K562 (cell line): Measurements from ENCODE around the gene ZNF346. TPM values are rescaled to one million over a fixed set of nuclear protein-coding genes. Genes with fewer than 3 reads are reported as not detected.

Source experiments
- CBX1 ChIP-seq: sonication (generic); IDR thresholded peaks from 2 replicates; pipeline ENCODE4 v1.6.1; 2016; ENCODE audit warnings: antibody characterized with exemption, low read depth, mild to moderate bottlenecking
- EP300 ChIP-seq: IDR thresholded peaks from 2 replicates; pipeline ENCODE4 v1.6.1; 2012; ENCODE audit warnings: low read length, improper control_type of control experiment
- ETV1 ChIP-seq: fragments of 450-650 bp; conservative IDR thresholded peaks from 2 replicates; pipeline ENCODE4 v1.6.1; 2016; ENCODE audit warnings: missing genetic modification characterization, control low read depth, low read depth, missing compliant biosample characterization
- EWSR1 ChIP-seq: fragments of 450-650 bp; IDR thresholded peaks from 2 replicates; pipeline ENCODE4 v1.6.1; 2018; ENCODE audit warnings: borderline replicate concordance, mild to moderate bottlenecking, low read depth, moderate library complexity; ENCODE audit not compliant: partially characterized antibody
- JUNB ChIP-seq: fragments of 450-650 bp; formaldehyde crosslinking; conservative IDR thresholded peaks from 2 replicates; pipeline ENCODE4 v1.4.0; 2020; ENCODE audit warnings: mild to moderate bottlenecking
- KDM1A ChIP-seq, 2 experiments: fragments of 450-650 bp; IDR thresholded peaks; 2 replicates each; pipeline ENCODE4 v1.6.1; 2016; ENCODE audit warnings: mild to moderate bottlenecking in 2 of 2
- MIER1 ChIP-seq: fragments of 450-650 bp; IDR thresholded peaks from 2 replicates; pipeline ENCODE4 v1.6.1; 2016; ENCODE audit warnings: antibody characterized with exemption, mild to moderate bottlenecking, low read depth
- PHF20 ChIP-seq: fragments of 450-650 bp; IDR thresholded peaks from 2 replicates; pipeline ENCODE4 v1.6.1; 2018; ENCODE audit not compliant: partially characterized antibody
- PTRF ChIP-seq: fragments of 450-650 bp; IDR thresholded peaks from 2 replicates; pipeline ENCODE4 v1.6.1; 2016; ENCODE audit warnings: mild to moderate bottlenecking, missing genetic modification characterization, missing compliant biosample characterization
- SAFB2 ChIP-seq: fragments of 200-400 bp; formaldehyde crosslinking; IDR thresholded peaks from 2 replicates; pipeline ENCODE4 v1.6.1; 2018; ENCODE audit warnings: borderline replicate concordance, low read length, low read depth, moderate library complexity; ENCODE audit not compliant: severe bottlenecking
- SIX5 ChIP-seq, 2 experiments: IDR thresholded peaks; 2 replicates each; pipeline ENCODE4 v1.6.1; 2011; ENCODE audit warnings: low read length in 2 of 2, borderline replicate concordance in 1 of 2, low read depth in 1 of 2, mild to moderate bottlenecking in 1 of 2, moderate library complexity in 1 of 2; ENCODE audit not compliant: insufficient read depth in 1 of 2
- TCF3 ChIP-seq: sonication (generic); formaldehyde crosslinking; IDR thresholded peaks from 2 replicates; pipeline ENCODE4 v1.4.0; 2020; ENCODE audit warnings: mild to moderate bottlenecking, missing genetic modification reagents
- THRAP3 ChIP-seq: fragments of 450-650 bp; IDR thresholded peaks from 2 replicates; pipeline ENCODE4 v1.6.1; 2016; ENCODE audit warnings: mild to moderate bottlenecking, inconsistent platforms, borderline replicate concordance
- XRCC3 ChIP-seq: fragments of 450-650 bp; IDR thresholded peaks from 2 replicates; pipeline ENCODE4 v1.6.1; 2017; ENCODE audit warnings: mild to moderate bottlenecking, moderate library complexity
- YBX1 ChIP-seq: fragments of 450-650 bp; IDR thresholded peaks from 2 replicates; pipeline ENCODE4 v1.7.1; 2016; ENCODE audit warnings: mild to moderate bottlenecking
- ZC3H11A ChIP-seq: IDR thresholded peaks from 2 replicates; pipeline ENCODE4 v1.6.1; 2012; ENCODE audit warnings: low read depth, low read length, improper control_type of control experiment
- ZFP30 ChIP-seq: fragments of 250-450 bp; sonication (Bioruptor Pico); IDR thresholded peaks from 2 replicates; pipeline ENCODE4 v1.8.0; 2022; ENCODE audit warnings: moderate library complexity, mild to moderate bottlenecking, inconsistent platforms, borderline replicate concordance
- ZNF133 ChIP-seq: fragments of 250-450 bp; sonication (Bioruptor Pico); IDR thresholded peaks from 2 replicates; pipeline ENCODE4 v1.4.0; 2020; ENCODE audit warnings: mild to moderate bottlenecking
- ZNF174 ChIP-seq: fragments of 250-450 bp; sonication (Bioruptor Pico); IDR thresholded peaks from 2 replicates; pipeline ENCODE4 v1.4.0; 2020; ENCODE audit warnings: mild to moderate bottlenecking
- ZNF408 ChIP-seq: fragments of 250-450 bp; sonication (Bioruptor Pico); IDR thresholded peaks from 2 replicates; pipeline ENCODE4 v1.4.0; 2020; ENCODE audit warnings: low read depth, mild to moderate bottlenecking, moderate library complexity
- ZNF778 ChIP-seq: fragments of 450-650 bp; formaldehyde crosslinking; IDR thresholded peaks from 2 replicates; pipeline ENCODE4 v1.4.0; 2020; ENCODE audit warnings: mild to moderate bottlenecking, moderate library complexity
- polyA plus RNA-seq, 8 experiments: library from polyadenylated mRNA; depleted of rRNA in 4 of 8; stranded (reverse) in 5 of 8; unstranded in 3 of 8; fragments of >200 nt; fragmentation: Nextera tagmentation in 2 of 8; fragmentation: Illumina TruSeq in 1 of 8; extraction: Ambion mirVana in 2 of 8; extraction: Trizol in 1 of 8; gene quantifications; 2 replicates each; pipeline versions ENCODE4 v1.2.1 to v1.2.3, GENCODE V29; 2011 to 2014; ENCODE audit warnings: inconsistent platforms in 1 of 8, missing spikeins in 1 of 8
- total RNA-seq, 7 experiments: library from RNA; depleted of rRNA in 6 of 7; stranded (reverse); fragments of >200 nt in 6 of 7; fragmentation: Illumina TruSeq in 2 of 7; extraction: Trizol in 2 of 7; gene quantifications; 2 replicates each; pipeline versions ENCODE4 v1.2.1 to v1.2.3, GENCODE V29; 2011 to 2021; ENCODE audit warnings: low replicate concordance in 1 of 7
- TF ChIP-seq, protein P1 (sequence below): sonication (generic); formaldehyde crosslinking; IDR thresholded peaks from 2 replicates; pipeline ENCODE4 v1.8.0; 2023; ENCODE audit warnings: missing genetic modification reagents, mild to moderate bottlenecking, borderline replicate concordance
- TF ChIP-seq, protein P2 (sequence below), 3 experiments: fragments of 200-800 bp in 1 of 3; sonication (Bioruptor generic) in 1 of 3; sonication (generic) in 1 of 3; formaldehyde crosslinking in 1 of 3; IDR thresholded peaks; 2 replicates each; pipeline versions ENCODE4 v1.6.1 to v1.8.0; 2016 to 2022; ENCODE audit warnings: mild to moderate bottlenecking in 2 of 3, missing compliant biosample characterization in 2 of 3, missing genetic modification characterization in 2 of 3, missing genetic modification reagents in 1 of 3
- TF ChIP-seq, protein P3 (sequence below): fragments of 250-450 bp; sonication (Bioruptor Pico); IDR thresholded peaks from 2 replicates; pipeline ENCODE4 v1.4.0; 2020

Gene ZNF346
- total and polyA plus RNA-seq, 9 of the 15 experiments (the other 6 are each of a cell fraction or from before 2014, with no cell fraction given): 5.0 to 25.1 (median 20.1) TPM

DNA sequence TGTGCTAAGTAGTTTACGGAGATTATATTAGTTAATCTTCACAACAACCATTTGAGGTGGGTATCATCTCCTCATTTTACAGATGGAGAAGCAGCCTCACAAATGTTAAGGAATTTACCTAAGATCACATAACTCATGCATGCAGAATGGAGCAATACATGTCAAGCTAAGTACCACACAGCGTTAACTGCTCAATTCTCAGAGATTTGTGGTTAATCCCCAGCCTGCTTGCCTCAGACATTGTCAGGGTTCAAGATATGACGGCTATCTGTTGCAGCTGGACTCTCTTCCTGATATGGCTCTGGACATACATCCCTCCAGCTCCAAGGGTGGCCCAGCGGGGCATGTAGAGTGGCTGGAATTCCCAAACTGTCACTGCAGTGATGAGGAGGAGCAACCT is 7.3 kb upstream of the ZNF346 start (continued):
- TF ChIP-seq PTRF (tag): no peak
- TF ChIP-seq TCF3 (CRISPR knock-in tag): peak; percentile 28
- no peak for TF ChIP-seq YBX1
- TF ChIP-seq, protein P1, sequence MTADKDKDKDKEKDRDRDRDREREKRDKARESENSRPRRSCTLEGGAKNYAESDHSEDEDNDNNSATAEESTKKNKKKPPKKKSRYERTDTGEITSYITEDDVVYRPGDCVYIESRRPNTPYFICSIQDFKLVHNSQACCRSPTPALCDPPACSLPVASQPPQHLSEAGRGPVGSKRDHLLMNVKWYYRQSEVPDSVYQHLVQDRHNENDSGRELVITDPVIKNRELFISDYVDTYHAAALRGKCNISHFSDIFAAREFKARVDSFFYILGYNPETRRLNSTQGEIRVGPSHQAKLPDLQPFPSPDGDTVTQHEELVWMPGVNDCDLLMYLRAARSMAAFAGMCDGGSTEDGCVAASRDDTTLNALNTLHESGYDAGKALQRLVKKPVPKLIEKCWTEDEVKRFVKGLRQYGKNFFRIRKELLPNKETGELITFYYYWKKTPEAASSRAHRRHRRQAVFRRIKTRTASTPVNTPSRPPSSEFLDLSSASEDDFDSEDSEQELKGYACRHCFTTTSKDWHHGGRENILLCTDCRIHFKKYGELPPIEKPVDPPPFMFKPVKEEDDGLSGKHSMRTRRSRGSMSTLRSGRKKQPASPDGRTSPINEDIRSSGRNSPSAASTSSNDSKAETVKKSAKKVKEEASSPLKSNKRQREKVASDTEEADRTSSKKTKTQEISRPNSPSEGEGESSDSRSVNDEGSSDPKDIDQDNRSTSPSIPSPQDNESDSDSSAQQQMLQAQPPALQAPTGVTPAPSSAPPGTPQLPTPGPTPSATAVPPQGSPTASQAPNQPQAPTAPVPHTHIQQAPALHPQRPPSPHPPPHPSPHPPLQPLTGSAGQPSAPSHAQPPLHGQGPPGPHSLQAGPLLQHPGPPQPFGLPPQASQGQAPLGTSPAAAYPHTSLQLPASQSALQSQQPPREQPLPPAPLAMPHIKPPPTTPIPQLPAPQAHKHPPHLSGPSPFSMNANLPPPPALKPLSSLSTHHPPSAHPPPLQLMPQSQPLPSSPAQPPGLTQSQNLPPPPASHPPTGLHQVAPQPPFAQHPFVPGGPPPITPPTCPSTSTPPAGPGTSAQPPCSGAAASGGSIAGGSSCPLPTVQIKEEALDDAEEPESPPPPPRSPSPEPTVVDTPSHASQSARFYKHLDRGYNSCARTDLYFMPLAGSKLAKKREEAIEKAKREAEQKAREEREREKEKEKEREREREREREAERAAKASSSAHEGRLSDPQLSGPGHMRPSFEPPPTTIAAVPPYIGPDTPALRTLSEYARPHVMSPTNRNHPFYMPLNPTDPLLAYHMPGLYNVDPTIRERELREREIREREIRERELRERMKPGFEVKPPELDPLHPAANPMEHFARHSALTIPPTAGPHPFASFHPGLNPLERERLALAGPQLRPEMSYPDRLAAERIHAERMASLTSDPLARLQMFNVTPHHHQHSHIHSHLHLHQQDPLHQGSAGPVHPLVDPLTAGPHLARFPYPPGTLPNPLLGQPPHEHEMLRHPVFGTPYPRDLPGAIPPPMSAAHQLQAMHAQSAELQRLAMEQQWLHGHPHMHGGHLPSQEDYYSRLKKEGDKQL (CRISPR knock-in tag): no peak
- TF ChIP-seq XRCC3: no peak
- TF ChIP-seq ZC3H11A: no peak
- no peak for TF ChIP-seq MIER1
- no peak for TF ChIP-seq PHF20
- no peak for TF ChIP-seq ETV1 (tag)
- TF ChIP-seq ZNF174 (CRISPR knock-in tag): no peak
- TF ChIP-seq SAFB2: no peak
- no peak for TF ChIP-seq EWSR1
- TF ChIP-seq ZNF408 (CRISPR knock-in tag): no peak
- no peak for TF ChIP-seq EP300
- TF ChIP-seq SIX5 (IDR thresholded peaks at IDR 0.05; ENCODE audit: borderline replicate concordance in 1 of 2, insufficient read depth in 1 of 2, low read depth in 1 of 2, low read length in 2 of 2): no peak
- no peak for TF ChIP-seq ZFP30 (CRISPR knock-in tag)
- TF ChIP-seq ZNF133 (CRISPR knock-in tag): no peak
- peak; percentile 64 to 74; a peak in 3 of 4 replicates for TF ChIP-seq KDM1A (IDR thresholded peaks at IDR 0.05)
- TF ChIP-seq JUNB (CRISPR knock-in tag): no peak
- TF ChIP-seq ZNF778 (CRISPR knock-in tag): no peak
- TF ChIP-seq, protein P2, sequence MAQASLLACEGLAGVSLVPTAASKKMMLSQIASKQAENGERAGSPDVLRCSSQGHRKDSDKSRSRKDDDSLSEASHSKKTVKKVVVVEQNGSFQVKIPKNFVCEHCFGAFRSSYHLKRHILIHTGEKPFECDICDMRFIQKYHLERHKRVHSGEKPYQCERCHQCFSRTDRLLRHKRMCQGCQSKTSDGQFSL (CRISPR knock-in tag; IDR thresholded peaks at IDR 0.05): no peak
- TF ChIP-seq, protein P2 (tag; IDR thresholded peaks at IDR 0.05): no peak
- no peak for TF ChIP-seq CBX1
- TF ChIP-seq, protein P3, sequence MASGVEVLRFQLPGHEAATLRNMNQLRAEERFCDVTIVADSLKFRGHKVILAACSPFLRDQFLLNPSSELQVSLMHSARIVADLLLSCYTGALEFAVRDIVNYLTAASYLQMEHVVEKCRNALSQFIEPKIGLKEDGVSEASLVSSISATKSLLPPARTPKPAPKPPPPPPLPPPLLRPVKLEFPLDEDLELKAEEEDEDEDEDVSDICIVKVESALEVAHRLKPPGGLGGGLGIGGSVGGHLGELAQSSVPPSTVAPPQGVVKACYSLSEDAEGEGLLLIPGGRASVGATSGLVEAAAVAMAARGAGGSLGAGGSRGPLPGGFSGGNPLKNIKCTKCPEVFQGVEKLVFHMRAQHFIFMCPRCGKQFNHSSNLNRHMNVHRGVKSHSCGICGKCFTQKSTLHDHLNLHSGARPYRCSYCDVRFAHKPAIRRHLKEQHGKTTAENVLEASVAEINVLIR: no peak
- TF ChIP-seq THRAP3: no peak
